GM21576 (cell line): Measurements from ENCODE around the gene CDKAL1.
"Not testable (repeated sequence)": the region's sequence is repeated elsewhere in the genome, so short reads cannot be mapped to it uniquely, and the experiment has no call there.

Experiments
- ATAC-seq: cut with Tn5 transposase; IDR thresholded peaks from one replicate; pipeline ENCODE4 v1.9.1; 2021; ENCODE audit warnings: mild to moderate bottlenecking, moderate library complexity; ENCODE audit not compliant: unreplicated experiment

Gene CDKAL1

GRCh38 chr6:21219856-21220255 is 685.6 kb downstream of the CDKAL1 start:
- no peak for ATAC-seq

DNA sequence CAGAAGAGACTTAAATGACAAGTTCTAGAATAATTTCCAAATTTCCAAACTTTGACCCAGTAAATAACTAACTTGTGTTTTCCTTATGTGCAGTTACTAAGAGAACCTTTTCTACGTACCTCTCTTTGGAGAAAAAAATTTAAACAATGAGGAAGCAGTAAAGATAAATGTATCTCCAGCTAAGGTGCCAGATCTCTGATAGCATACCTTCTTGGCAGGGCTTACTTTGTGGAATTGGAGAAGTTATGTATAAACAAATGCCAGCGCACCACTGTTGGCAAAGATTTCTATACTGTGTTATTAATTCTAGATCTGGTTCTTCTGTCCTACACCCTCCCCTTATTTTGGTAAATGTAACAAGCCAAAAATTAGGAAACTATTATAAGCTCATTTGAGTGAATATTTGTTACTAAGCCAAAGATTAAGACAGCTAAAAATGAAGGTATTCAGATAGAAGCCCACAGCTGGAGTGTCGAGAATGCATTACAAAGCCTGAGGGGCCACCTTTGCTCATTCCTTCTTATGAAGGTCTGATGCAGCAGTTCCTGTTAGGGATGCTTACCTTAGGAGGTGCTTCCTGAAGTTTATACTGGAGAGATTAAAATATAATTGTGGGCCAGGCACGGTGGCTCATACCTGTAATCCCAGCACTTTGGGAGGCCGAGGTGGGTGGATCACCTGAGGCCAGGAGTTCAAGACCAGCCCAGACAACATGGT is 686.2 kb downstream of the CDKAL1 start:
- ATAC-seq, result no peak

GRCh38 chr6:21222656-21223055 is 688.4 kb downstream of the CDKAL1 start:
- ATAC-seq, result no peak

- no peak for ATAC-seq
Observed at GRCh38 chr6:21225912-21226311, 691.7 kb downstream of the CDKAL1 start.

- no peak for ATAC-seq
Observed at GRCh38 chr6:21227486-21227885, 693.2 kb downstream of the CDKAL1 start.

GRCh38 chr6:21228411-21228810 is 694.2 kb downstream of the CDKAL1 start:
- no peak for ATAC-seq

- no peak for ATAC-seq
Observed at GRCh38 chr6:21228876-21229460, 694.7 kb downstream of the CDKAL1 start.

GRCh38 chr6:21230536-21230935 is 696.3 kb downstream of the CDKAL1 start:
- ATAC-seq, result no peak

DNA sequence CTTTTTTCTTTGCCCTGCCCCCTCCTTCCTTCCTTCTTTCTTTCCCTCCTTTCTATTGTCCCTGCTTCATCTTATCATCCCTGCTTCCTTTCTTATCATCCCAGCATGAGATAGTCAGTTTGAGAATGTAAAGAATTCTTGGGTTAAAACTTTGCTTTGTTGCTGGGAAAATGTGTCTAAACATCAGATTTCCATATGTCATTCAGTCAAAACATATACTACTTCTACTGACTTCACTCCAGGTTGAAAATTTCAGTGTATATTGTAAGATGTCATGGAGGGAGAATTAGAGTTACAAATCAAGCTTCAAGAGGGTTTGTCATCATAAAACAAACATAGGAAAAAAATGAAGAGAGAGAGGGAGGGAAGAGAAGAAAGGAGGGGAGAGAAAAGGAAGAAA is 700.9 kb downstream of the CDKAL1 start:
- no peak for ATAC-seq

DNA sequence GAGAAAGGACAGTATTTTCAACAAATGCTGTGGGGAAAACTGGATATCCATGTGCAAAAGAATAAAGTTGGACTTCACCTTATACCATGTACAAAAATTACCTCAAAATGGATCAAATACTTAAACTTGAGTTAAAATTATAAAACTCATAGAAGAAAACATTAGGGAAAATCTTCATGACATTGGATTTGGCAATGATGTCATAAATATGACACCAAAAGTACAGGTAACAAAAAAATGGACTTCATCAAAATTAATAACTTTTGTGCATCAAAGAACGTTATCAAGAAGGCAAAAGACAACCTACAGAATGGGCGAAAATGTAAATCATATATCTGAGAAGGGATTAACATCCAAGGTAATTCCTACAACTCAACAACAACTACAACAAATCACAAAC is 704.0 kb downstream of the CDKAL1 start:
- ATAC-seq, result no peak

GRCh38 chr6:21240709-21241108 is 706.5 kb downstream of the CDKAL1 start:
- no peak for ATAC-seq

- ATAC-seq, result no peak
Observed at GRCh38 chr6:21241231-21242130, 707.2 kb downstream of the CDKAL1 start.

- ATAC-seq, result no peak
Observed at GRCh38 chr6:21244897-21245470, 710.7 kb downstream of the CDKAL1 start.

DNA sequence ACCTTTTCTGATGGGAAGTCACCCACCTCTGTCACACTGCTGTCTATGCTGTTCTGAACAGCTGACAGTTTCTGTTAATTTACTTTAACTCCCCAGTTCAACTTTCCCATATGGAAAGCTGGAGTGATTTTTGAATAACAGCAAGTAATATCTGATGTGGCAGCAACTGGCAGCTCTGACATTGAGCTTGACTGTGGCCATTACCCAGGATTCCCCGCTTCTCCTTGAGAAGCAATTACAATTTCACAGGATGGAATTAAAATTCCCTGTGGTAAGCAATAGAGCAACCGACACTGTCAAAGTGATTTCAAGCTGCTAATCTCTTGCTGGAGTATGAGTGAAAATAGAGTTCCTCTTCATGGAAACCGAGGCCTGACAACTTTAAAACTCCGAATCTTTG is 711.2 kb downstream of the CDKAL1 start:
- ATAC-seq, result no peak

DNA sequence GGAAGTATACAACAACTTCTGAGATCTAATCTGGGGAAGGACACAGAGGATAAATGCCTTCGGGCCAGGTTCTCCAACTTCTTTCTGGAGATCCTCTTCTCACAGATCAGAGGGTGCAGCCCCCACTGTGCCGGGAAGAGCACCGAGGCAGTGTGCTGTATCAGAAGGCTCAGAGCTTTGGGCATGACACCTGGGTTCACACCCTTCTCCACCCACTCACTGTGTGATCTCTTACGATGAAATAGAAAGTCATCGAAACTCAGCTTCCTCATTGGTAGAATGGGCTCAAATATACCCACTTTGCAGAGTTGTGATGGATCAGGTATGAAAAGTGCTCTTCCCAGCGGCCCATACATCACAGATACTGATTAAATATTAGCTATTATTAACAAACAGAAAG is 711.8 kb downstream of the CDKAL1 start:
- ATAC-seq, result no peak

DNA sequence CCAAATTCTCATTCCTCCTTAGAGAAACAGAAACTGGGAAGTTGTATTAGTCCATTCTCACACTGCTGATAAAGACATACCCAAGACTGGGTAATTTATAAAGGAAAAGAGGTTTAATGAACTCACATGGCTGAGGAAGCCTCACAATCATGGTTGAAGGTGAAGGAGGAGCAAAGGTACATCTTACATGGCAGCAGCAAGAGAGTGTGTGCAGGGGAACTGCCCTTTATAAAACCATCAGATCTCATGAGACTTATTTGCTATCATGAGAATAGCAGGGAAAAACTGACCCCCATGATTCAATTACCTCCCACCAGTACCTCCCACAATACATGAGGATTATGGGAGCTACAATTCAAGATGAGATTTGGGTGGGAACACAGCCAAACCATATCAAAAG is 720.2 kb downstream of the CDKAL1 start:
- ATAC-seq, result not testable (repeated sequence)

DNA sequence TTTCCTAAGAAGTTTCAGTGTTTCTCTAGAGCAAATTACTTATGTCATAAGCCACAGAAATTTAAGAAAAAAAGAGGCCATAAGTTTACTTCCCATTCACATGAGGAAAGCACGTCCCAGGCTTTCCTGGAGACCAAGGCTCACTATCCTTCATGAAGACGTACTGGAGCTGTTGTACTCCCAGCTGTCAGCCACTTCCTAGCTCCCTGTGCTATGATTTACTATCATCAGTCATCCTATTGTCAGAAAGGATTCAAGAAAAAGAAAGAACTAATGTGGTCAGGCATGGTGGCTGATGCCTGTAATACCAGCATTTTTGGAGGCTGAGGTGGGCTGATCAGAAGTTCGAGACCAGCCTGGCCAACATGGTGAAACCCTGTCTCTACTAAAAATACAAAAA is 721.9 kb downstream of the CDKAL1 start:
- ATAC-seq, result no peak

- ATAC-seq, result peak; percentile 56
Observed at GRCh38 chr6:21257125-21257524, 722.9 kb downstream of the CDKAL1 start.

- ATAC-seq, result no peak
Observed at GRCh38 chr6:21258665-21259064, 724.4 kb downstream of the CDKAL1 start.

GRCh38 chr6:21259660-21260059 is 725.4 kb downstream of the CDKAL1 start:
- no peak for ATAC-seq

- ATAC-seq, result no peak
Observed at GRCh38 chr6:21262504-21262903, 728.2 kb downstream of the CDKAL1 start.
